ENCODE results near the gene CDKAL1.
"Not testable (repeated sequence)": the region's sequence is repeated elsewhere in the genome, so short reads cannot be mapped to it uniquely, and the experiment has no call there.

CDKAL1 gene

GRCh38 chr6:20599302-20600051, 65.2 kb downstream of the CDKAL1 start:
- DNase-seq, result peak in 1 of 3 donors; percentile 11

- peak in 1 of 3 donors; percentile 9 for DNase-seq
Measured at GRCh38 chr6:20600831-20601230, 66.6 kb downstream of the CDKAL1 start.

- no peak for DNase-seq
Measured at GRCh38 chr6:20604159-20604558, 69.9 kb downstream of the CDKAL1 start.

GRCh38 chr6:20605061-20605460, 70.8 kb downstream of the CDKAL1 start:
- DNase-seq, result peak in 1 of 3 donors; percentile 5

GRCh38 chr6:20605581-20605980, 71.3 kb downstream of the CDKAL1 start:
- DNase-seq, result peak in 1 of 3 donors; percentile 13

GRCh38 chr6:20606831-20607230, 72.6 kb downstream of the CDKAL1 start:
- DNase-seq, result no peak

GRCh38 chr6:20608356-20608755, 74.1 kb downstream of the CDKAL1 start:
- no peak for DNase-seq

- DNase-seq, result no peak
Measured at GRCh38 chr6:20608905-20609304, 74.6 kb downstream of the CDKAL1 start.

GRCh38 chr6:20609924-20610323, 75.7 kb downstream of the CDKAL1 start:
- DNase-seq, result not testable (repeated sequence)

GRCh38 chr6:20610636-20611370, 76.5 kb downstream of the CDKAL1 start:
- DNase-seq, result no peak

- not testable (repeated sequence) for DNase-seq
Measured at GRCh38 chr6:20617537-20617936, 83.3 kb downstream of the CDKAL1 start.

- no peak for DNase-seq
Measured at GRCh38 chr6:20620043-20620442, 85.8 kb downstream of the CDKAL1 start.

GRCh38 chr6:20623761-20624160, 89.5 kb downstream of the CDKAL1 start:
- no peak for DNase-seq

GRCh38 chr6:20626165-20626564, 91.9 kb downstream of the CDKAL1 start:
- no peak for DNase-seq

- no peak for DNase-seq
Measured at GRCh38 chr6:20629509-20629908, 95.3 kb downstream of the CDKAL1 start.

GRCh38 chr6:20630136-20630535, 95.9 kb downstream of the CDKAL1 start:
- DNase-seq, result no peak

GRCh38 chr6:20630617-20631548, 96.6 kb downstream of the CDKAL1 start:
- DNase-seq, result no peak

- DNase-seq, result no peak
Measured at GRCh38 chr6:20631549-20631924, 97.3 kb downstream of the CDKAL1 start.

- no peak for DNase-seq
Measured at GRCh38 chr6:20632696-20633095, 98.4 kb downstream of the CDKAL1 start.

- DNase-seq, result no peak
Measured at GRCh38 chr6:20633566-20634340, 99.5 kb downstream of the CDKAL1 start.

GRCh38 chr6:20639161-20639560, 104.9 kb downstream of the CDKAL1 start:
- no peak for DNase-seq

- no peak for DNase-seq
Measured at GRCh38 chr6:20640181-20640580, 105.9 kb downstream of the CDKAL1 start.
